Vagina (tissue), 2 donors: ENCODE measurements around the gene LHFPL2.

Experiments
- POLR2A ChIP-seq, 2 donors: fragments of 450-650 bp; IDR thresholded peaks; one replicate each; pipeline ENCODE4 v1.6.1; 2017; ENCODE audit warnings: antibody characterized with exemption in 2 of 2, mild to moderate bottlenecking in 2 of 2, moderate library complexity in 2 of 2
- TF ChIP-seq, protein P1 (sequence below), 3 experiments: fragments of 450-650 bp in 2 of 3; fragments of 200-600 bp in 1 of 3; sonication (generic) in 1 of 3; IDR thresholded peaks; one replicate each; pipeline ENCODE4 v1.5.1; 2017 to 2019; ENCODE audit warnings: antibody characterized with exemption in 3 of 3, mild to moderate bottlenecking in 2 of 3, moderate library complexity in 2 of 3

- TF ChIP-seq POLR2A (IDR thresholded peaks at IDR 0.05) = no peak
- TF ChIP-seq, protein P1, sequence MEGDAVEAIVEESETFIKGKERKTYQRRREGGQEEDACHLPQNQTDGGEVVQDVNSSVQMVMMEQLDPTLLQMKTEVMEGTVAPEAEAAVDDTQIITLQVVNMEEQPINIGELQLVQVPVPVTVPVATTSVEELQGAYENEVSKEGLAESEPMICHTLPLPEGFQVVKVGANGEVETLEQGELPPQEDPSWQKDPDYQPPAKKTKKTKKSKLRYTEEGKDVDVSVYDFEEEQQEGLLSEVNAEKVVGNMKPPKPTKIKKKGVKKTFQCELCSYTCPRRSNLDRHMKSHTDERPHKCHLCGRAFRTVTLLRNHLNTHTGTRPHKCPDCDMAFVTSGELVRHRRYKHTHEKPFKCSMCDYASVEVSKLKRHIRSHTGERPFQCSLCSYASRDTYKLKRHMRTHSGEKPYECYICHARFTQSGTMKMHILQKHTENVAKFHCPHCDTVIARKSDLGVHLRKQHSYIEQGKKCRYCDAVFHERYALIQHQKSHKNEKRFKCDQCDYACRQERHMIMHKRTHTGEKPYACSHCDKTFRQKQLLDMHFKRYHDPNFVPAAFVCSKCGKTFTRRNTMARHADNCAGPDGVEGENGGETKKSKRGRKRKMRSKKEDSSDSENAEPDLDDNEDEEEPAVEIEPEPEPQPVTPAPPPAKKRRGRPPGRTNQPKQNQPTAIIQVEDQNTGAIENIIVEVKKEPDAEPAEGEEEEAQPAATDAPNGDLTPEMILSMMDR (IDR thresholded peaks at IDR 0.05) = no peak
Measured at GRCh38 chr5:78597068-78597973, 51.3 kb downstream of the LHFPL2 start.
